GM18873 (cell line): Measurements from ENCODE around the gene SLC35D2.

Source experiments
- ATAC-seq: cut with Tn5 transposase; IDR thresholded peaks from one replicate; pipeline ENCODE4 v1.9.1; 2021; ENCODE audit warnings: mild to moderate bottlenecking, moderate library complexity, moderate number of reproducible peaks; ENCODE audit not compliant: unreplicated experiment, low FRiP score

Gene SLC35D2

GRCh38 chr9:96383165-96383942 lies at the start of gene SLC35D2:
SLC35D2 (minus strand) TSS chr9:96383711; CDS start chr9:96383634, 77 bp downstream.
- no peak for ATAC-seq

DNA sequence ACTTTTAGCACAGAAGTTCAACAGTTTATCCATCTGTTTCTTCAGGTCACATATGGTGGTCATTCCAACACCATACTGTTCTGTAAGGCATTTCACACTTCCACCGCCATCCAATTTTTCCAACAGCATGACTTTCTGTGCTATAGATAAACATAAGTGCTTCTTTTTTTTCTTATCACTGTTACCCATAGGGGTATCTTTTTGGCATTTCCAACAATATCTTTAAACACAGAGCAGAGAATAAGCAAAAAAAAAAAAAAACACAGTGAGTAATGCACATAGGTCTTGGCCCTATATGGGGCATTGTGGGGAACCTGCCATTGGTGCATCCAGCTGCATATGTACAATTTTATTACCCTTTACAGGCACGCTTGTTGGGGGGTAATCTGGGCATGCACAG lies 46.9 kb upstream of the SLC35D2 start:
- ATAC-seq: no peak

GRCh38 chr9:96429732-96430131 lies 46.2 kb upstream of the SLC35D2 start:
- no peak for ATAC-seq

DNA sequence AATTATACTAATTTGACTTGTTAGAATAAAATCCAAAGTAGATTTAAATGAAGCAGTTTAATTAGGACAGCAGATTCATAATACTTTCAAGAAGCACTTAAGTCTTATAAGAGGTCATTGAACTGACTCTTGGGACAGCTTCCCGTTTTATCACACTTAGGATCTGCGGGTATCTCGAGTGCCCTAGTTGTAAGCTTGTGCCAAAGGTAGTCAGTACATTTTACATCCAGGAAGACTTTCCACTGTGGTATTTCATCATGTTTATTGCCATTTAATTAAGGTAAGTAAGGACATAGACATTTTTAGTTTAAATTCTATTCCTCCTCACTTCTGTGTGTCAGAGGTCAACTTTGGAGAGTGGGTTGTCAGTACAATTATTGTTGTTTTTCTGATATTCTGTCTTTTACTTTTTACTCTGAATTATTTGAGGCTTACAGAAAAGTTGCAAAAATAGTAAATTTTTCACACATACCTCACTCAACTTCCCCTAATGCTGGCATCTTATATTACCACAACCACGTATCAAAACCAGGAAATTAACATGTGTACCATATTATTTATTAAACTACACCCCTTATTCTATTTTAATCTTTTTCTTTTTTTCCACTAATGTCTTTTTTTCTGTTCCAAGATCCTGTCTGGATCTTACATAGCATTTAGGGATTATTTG lies 42.1 kb upstream of the SLC35D2 start:
- ATAC-seq: no peak

GRCh38 chr9:96423985-96424336 lies 40.5 kb upstream of the SLC35D2 start:
- no peak for ATAC-seq

GRCh38 chr9:96423322-96423984 lies 39.9 kb upstream of the SLC35D2 start:
- ATAC-seq: no peak

DNA sequence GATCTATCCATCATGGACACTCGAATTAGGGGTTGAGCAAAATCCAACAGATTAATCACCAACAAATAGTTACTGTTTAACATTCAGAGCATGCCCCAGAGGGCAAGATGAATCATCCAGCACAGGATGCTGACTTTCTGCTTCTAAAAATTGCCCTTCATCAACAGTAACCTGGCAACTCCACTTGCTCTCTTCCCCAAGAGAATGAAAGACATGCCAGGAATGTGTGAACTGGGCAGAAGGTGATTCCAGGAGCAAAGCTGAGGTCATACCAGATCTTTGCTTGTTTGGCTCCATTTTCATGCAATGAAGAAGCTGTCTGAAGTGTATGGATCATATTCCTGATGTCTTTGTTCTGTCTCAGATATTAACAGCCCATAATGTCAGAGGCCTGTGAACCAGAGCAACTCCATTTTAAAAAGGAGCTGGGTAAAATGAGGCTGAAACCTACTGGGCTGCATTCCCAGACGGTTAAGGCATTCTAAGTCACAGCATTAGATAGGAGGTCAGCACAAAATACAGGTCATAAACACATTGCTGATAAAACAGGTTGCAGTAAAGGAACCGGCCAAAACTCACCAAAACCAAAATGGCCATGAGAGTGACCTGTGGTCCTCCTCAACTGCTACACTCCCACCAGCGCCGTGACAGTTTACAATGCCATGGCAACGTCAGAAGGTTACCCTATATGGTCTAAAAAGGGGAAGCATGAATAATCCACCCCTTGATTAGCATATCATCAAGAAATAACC lies 37.1 kb upstream of the SLC35D2 start:
- no peak for ATAC-seq

GRCh38 chr9:96419691-96419969 lies 36.1 kb upstream of the SLC35D2 start:
- ATAC-seq: no peak

GRCh38 chr9:96418920-96419690 lies 35.6 kb upstream of the SLC35D2 start:
- ATAC-seq: peak; percentile 19

GRCh38 chr9:96418083-96418919 lies 34.8 kb upstream of the SLC35D2 start, which contains the start of gene ZNF367:
ZNF367 (minus strand) TSS chr9:96418370; CDS start chr9:96418032, 338 bp downstream.
- peak; percentile 54 for ATAC-seq

DNA sequence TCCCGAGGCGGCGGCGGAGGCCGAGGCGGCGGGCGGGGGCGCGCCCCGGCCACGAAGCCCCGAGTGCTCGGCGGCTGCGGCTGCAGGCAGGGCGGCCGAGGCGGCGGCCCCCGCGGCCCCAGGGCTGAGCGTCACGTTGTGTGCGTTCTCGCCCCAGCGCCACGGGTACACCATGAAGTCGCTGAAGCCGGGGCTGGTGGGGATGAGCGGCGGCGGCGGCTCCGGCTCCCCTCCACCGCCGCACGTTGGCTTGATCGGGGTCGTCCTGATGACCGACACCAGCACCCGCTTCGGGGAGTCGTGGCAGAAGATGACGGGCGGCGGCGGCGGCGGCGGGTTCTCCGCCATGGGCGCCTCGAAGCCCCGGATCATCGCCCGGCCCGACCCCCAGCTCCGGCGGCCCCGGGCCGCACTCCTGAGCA lies 34.2 kb upstream of the SLC35D2 start:
- no peak for ATAC-seq

GRCh38 chr9:96417051-96417586 lies 33.6 kb upstream of the SLC35D2 start:
- no peak for ATAC-seq

- ATAC-seq: no peak
These were observed 30.1 kb upstream of the SLC35D2 start for GRCh38 chr9:96413302-96414221.

GRCh38 chr9:96412174-96412913 lies 28.8 kb upstream of the SLC35D2 start:
- ATAC-seq: no peak

- ATAC-seq: no peak
These were observed 27.8 kb upstream of the SLC35D2 start for GRCh38 chr9:96411129-96411838.

DNA sequence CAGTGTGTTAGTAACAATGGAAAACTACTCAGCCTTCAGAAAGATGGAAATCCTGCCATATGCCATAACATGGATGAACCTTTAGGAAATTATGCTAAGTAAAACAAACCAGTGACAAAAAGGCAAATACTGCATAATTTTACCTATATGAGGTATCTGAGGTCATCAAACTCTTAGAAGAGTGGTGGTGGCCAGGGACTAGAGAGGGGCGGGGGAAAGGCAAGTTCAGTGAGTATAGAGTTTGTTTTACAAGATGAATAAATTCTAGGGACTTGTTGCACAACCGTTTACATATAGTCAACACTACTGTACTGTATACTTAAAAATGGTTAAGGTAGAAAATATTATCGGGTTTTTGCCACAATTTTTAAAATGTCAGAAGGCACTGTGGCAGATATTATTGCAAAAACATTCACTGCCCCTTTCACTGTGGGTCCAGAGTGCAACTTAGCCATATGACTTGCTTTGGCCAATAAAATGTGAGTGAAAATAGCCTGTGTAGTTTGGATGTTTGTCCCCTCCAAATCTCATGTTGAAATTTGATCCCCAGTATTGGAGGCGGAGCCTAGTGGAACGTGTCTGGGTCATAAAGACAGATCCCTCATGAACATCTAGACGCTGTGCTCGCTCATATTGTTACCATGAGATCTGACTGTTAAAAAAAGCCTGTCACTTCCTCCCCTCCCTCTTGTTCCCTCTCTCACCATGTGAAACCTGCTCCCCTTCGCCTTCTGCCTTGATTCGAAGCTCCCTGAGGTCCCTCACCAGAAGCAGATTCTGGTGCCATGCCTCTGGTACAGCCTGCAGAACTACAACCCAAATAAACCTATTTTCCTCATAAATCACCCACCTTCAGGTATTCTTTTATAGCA lies 25.1 kb upstream of the SLC35D2 start:
- no peak for ATAC-seq
